A549 (cell line): ENCODE data around the gene ELF3. TPM values are rescaled to one million over a fixed set of nuclear protein-coding genes. Genes with fewer than 3 reads are reported as not detected.

Experiments
- polyA plus RNA-seq, 4 experiments: library from polyadenylated mRNA; depleted of rRNA in 3 of 4; stranded (reverse); fragments of >200 nt; fragmentation: RNase III in 1 of 4; extraction: RNeasy Plus Mini Kit Qiagen cat#74134 plus additional on column Dnase treatment in 1 of 4; gene quantifications; 2 replicates in 3 of 4; 3 replicates in 1 of 4; pipeline ENCODE4 v1.2.3, GENCODE V29; 2011 to 2017
- small RNA-seq, 6 experiments: library from RNA; depleted of rRNA; stranded (forward); fragments of <200 nt; gene quantifications; one replicate each; pipeline ENCODE3, GENCODE V24; 2012

The ELF3 gene
- polyA plus RNA-seq, 2 of the 4 experiments (the other 2 are of a cell fraction) = 180 to 334 TPM

Small RNAs within 50 kb of the gene (small RNA-seq; reads per million reads assigned to genes)
- gene AL691482.1 = 0 reads per million in 6 experiments
- gene AL691482.2 = 0 reads per million in 6 experiments
- 0 reads per million in 6 experiments for gene MIR6740
- gene RF00156 = 0 to 0.04 (median 0) reads per million in 6 experiments

Other genes starting within 250 kb of the ELF3 start
- gene IPO9, start 181.4 kb upstream of the ELF3 start, polyA plus RNA-seq (2011; rRNA removed) = 72.3 and 77.5 TPM in 2 replicates
- gene IPO9, start 181.4 kb upstream of the ELF3 start, polyA plus RNA-seq (2017; fragmentation: RNase III; extraction: RNeasy Plus Mini Kit Qiagen cat#74134 plus additional on column Dnase treatment) = 40.0 to 40.3 TPM (median 40.1 TPM) in 3 replicates
- 10.0 and 13.8 TPM in 2 replicates for gene SHISA4, start 121.7 kb upstream of the ELF3 start, polyA plus RNA-seq (2011; rRNA removed)
- gene SHISA4, start 121.7 kb upstream of the ELF3 start, polyA plus RNA-seq (2017; fragmentation: RNase III; extraction: RNeasy Plus Mini Kit Qiagen cat#74134 plus additional on column Dnase treatment) = 10.6 to 15.0 TPM (median 14.4 TPM) in 3 replicates
- gene LMOD1, start 64.0 kb upstream of the ELF3 start, polyA plus RNA-seq (2011; rRNA removed) = 0.03 TPM in 1 of 2 replicates, not detected in the other
- not detected in 3 replicates for gene LMOD1, start 64.0 kb upstream of the ELF3 start, polyA plus RNA-seq (2017; fragmentation: RNase III; extraction: RNeasy Plus Mini Kit Qiagen cat#74134 plus additional on column Dnase treatment)
- 96.2 and 127 TPM in 2 replicates for gene TIMM17A, start 55.1 kb upstream of the ELF3 start, polyA plus RNA-seq (2011; rRNA removed)
- 133 to 142 TPM (median 134 TPM) in 3 replicates for gene TIMM17A, start 55.1 kb upstream of the ELF3 start, polyA plus RNA-seq (2017; fragmentation: RNase III; extraction: RNeasy Plus Mini Kit Qiagen cat#74134 plus additional on column Dnase treatment)
- 80.4 and 87.6 TPM in 2 replicates for gene RNPEP, start 27.9 kb upstream of the ELF3 start, polyA plus RNA-seq (2011; rRNA removed)
- 61.3 to 71.1 TPM (median 69.8 TPM) in 3 replicates for gene RNPEP, start 27.9 kb upstream of the ELF3 start, polyA plus RNA-seq (2017; fragmentation: RNase III; extraction: RNeasy Plus Mini Kit Qiagen cat#74134 plus additional on column Dnase treatment)
- gene GPR37L1, start 112.3 kb downstream of the ELF3 start, polyA plus RNA-seq (2011; rRNA removed) = 0.13 and 0.15 TPM in 2 replicates
- 0.08 to 0.09 TPM (median 0.09 TPM) in 3 replicates for gene GPR37L1, start 112.3 kb downstream of the ELF3 start, polyA plus RNA-seq (2017; fragmentation: RNase III; extraction: RNeasy Plus Mini Kit Qiagen cat#74134 plus additional on column Dnase treatment)
- 49.8 and 57.8 TPM in 2 replicates for gene ARL8A, start 134.2 kb downstream of the ELF3 start, polyA plus RNA-seq (2011; rRNA removed)
- gene ARL8A, start 134.2 kb downstream of the ELF3 start, polyA plus RNA-seq (2017; fragmentation: RNase III; extraction: RNeasy Plus Mini Kit Qiagen cat#74134 plus additional on column Dnase treatment) = 18.0 to 25.6 TPM (median 23.4 TPM) in 3 replicates
- gene PTPN7, start 150.0 kb downstream of the ELF3 start, polyA plus RNA-seq (2011; rRNA removed) = 0.08 TPM in 1 of 2 replicates, not detected in the other
- gene PTPN7, start 150.0 kb downstream of the ELF3 start, polyA plus RNA-seq (2017; fragmentation: RNase III; extraction: RNeasy Plus Mini Kit Qiagen cat#74134 plus additional on column Dnase treatment) = not detected in 3 replicates
- 0.84 and 1.3 TPM in 2 replicates for gene LGR6, start 183.2 kb downstream of the ELF3 start, polyA plus RNA-seq (2011; rRNA removed)
- 0.60 to 1.3 TPM (median 1.1 TPM) in 3 replicates for gene LGR6, start 183.2 kb downstream of the ELF3 start, polyA plus RNA-seq (2017; fragmentation: RNase III; extraction: RNeasy Plus Mini Kit Qiagen cat#74134 plus additional on column Dnase treatment)